ENCODE results near the gene SEC23A.
"Not testable (repeated sequence)": the region's sequence is repeated elsewhere in the genome, so short reads cannot be mapped to it uniquely, and the experiment has no call there.

DNA sequence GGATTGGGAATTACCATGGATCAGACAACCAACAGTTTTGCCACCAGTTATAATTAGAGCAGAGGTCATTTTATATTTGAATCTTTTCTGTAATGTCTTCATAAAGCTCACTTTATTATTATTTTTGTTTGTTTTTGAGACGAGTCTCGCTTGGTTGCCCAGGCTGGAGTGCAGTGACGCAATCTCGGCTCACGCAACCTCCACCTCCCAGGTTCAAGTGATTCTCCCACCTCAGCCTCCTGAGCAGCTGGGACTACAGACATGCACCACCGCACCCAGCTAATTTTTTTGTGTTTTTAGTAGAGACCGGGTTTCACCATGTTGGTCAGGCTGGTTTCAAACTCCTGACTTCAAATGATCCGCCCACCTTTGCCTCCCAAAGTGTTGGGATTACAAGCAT lies 34.8 kb upstream of the SEC23A start:
- TF ChIP-seq SPI1 (IDR thresholded peaks at IDR 0.05; ENCODE audit: low read depth, low read length); POLR2AphosphoS5 (IDR thresholded peaks at IDR 0.05; ENCODE audit: low read depth, low read length); POLR2A (IDR thresholded peaks at IDR 0.05; ENCODE audit: low read depth, low read length); TAF1 (IDR thresholded peaks at IDR 0.05; ENCODE audit: low read depth, low read length); PAX5 (IDR thresholded peaks at IDR 0.05; ENCODE audit: insufficient read depth, low read length, severe bottlenecking); POU2F2 (IDR thresholded peaks at IDR 0.05; ENCODE audit: low read depth, low read length): not testable (repeated sequence)

Measured in GM12891 (cell line).